Lower lobe of right lung (tissue), 2 donors: ENCODE measurements around the gene DUSP6. TPM values are rescaled to one million over a fixed set of nuclear protein-coding genes. Genes with fewer than 3 reads are reported as not detected.

Experiments used
- ATAC-seq, 2 donors: fragments of 200-7000 bp; cut with Tn5 transposase; one replicate each; pipeline ENCODE4 v1.9.1; 2020 to 2022; ENCODE audit warnings: mild to moderate bottlenecking in 2 of 2, moderate library complexity in 2 of 2
- DNase-seq: peaks from one replicate; pipeline ENCODE4 v3.0.0-alpha.2; 2020
- H3K27ac ChIP-seq: fragments of 200-600 bp; one replicate; pipeline ENCODE4 v1.8.0; 2022
- H3K27me3 ChIP-seq: fragments of 200-600 bp; one replicate; pipeline ENCODE4 v1.8.0; 2022; ENCODE audit warnings: low read depth
- H3K36me3 ChIP-seq: fragments of 200-600 bp; one replicate; pipeline ENCODE4 v1.8.0; 2022; ENCODE audit warnings: mild to moderate bottlenecking
- H3K4me1 ChIP-seq: fragments of 200-600 bp; one replicate; pipeline ENCODE4 v1.8.0; 2022
- H3K4me3 ChIP-seq: fragments of 200-600 bp; one replicate; pipeline ENCODE4 v1.8.0; 2022; ENCODE audit warnings: mild to moderate bottlenecking
- H3K9me3 ChIP-seq: fragments of 200-600 bp; one replicate; pipeline ENCODE4 v1.8.0; 2022
- intact Hi-C: fragments of 100-400 bp; cut with DNase I; formaldehyde crosslinking; loops from one replicate; pipeline ENCODE4 v1.11.0; 2022
- total RNA-seq: library from RNA; stranded (reverse); fragmentation: NEBNext Ultra II Directional; extraction: Animal tissue kit (Norgen Biotek cat#: 25700); gene quantifications from one replicate; pipeline ENCODE4 v1.2.1, GENCODE V29; 2021
- TF ChIP-seq, protein P1 (sequence below): fragments of 200-600 bp; IDR thresholded peaks from one replicate; pipeline ENCODE4 v1.8.0; 2022; ENCODE audit warnings: antibody characterized with exemption, mild to moderate bottlenecking
- donor health status: DM: no; HTN: yes; CAD: no; lungs with severe emphysema.

Gene DUSP6
- total RNA-seq, 1 donor from 2014 or later, result 196 TPM

DNA sequence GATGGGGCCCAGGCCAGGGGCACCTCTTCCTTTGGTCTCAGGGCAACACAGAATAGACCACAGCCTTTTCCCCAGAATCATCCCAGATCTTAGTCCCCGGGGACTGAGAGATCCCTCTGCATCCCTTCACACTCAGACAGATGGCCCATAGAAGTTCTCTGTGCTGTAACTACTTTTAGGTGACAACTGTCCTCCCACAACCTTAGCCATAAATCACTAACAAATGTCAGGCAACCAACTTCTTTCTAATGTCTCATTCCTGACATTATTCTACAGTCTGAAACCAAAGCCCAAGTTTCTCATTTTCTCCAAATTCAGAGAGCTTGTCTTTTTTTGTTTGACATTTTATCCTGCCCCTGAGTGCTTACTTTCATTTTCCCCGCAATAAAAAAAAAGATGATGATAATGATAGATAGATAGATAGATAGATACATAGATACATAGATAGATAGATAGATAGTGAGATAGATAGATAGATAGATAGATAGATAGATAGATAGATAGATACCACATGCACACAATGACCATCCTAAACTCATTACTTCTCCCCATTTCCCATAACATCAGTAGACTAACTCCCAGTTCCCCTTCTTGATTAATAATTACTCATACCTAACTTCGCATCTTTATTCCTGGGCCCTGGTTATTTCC, 28.6 kb downstream of the DUSP6 start:
- Histone ChIP-seq H3K27ac (no peak overlapping the region), H3K4me3 (no peak overlapping the region), H3K27me3 (no peaks in the 10 kb centered on the region), H3K36me3 (no peaks in the 10 kb centered on the region), H3K4me1 (peaks cover 17% of the 10 kb centered on the region), H3K9me3 (no peaks in the 10 kb centered on the region)
- ATAC-seq (no peak), DNase-seq (no peak)
- TF ChIP-seq, protein P1, sequence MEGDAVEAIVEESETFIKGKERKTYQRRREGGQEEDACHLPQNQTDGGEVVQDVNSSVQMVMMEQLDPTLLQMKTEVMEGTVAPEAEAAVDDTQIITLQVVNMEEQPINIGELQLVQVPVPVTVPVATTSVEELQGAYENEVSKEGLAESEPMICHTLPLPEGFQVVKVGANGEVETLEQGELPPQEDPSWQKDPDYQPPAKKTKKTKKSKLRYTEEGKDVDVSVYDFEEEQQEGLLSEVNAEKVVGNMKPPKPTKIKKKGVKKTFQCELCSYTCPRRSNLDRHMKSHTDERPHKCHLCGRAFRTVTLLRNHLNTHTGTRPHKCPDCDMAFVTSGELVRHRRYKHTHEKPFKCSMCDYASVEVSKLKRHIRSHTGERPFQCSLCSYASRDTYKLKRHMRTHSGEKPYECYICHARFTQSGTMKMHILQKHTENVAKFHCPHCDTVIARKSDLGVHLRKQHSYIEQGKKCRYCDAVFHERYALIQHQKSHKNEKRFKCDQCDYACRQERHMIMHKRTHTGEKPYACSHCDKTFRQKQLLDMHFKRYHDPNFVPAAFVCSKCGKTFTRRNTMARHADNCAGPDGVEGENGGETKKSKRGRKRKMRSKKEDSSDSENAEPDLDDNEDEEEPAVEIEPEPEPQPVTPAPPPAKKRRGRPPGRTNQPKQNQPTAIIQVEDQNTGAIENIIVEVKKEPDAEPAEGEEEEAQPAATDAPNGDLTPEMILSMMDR, result no peak
- intact Hi-C loops, result no loop called here

DNA sequence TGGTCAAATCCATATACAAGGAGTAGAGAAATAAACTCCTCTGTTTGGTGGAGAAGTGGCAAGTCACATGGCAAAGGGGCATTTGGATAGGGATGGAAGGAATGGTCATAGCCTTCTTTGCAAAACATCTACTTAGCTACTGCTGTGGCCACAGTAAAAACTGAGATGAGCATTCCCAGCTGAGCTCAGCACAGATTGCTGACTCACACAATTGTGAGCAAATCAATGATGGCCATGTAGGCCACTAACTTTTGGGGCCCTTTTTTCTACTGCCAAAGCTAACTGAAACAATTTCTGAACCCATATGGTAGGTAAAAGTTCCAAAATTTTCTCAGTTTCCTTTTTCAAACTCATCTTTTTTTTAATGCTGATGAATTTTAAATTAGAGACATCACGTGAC, 31.6 kb downstream of the DUSP6 start:
- H3K27me3 ChIP-seq, result no peaks in the 10 kb centered on the region
- H3K36me3 ChIP-seq, result no peaks in the 10 kb centered on the region
- H3K4me3 ChIP-seq, result no peak overlapping the region
- TF ChIP-seq, protein P1, result no peak
- DNase-seq, result no peak
- intact Hi-C loops, result no loop called here
- H3K4me1 ChIP-seq, result peaks cover 8% of the 10 kb centered on the region
- H3K27ac ChIP-seq, result no peak overlapping the region
- H3K9me3 ChIP-seq, result no peaks in the 10 kb centered on the region
- ATAC-seq, result no peak

DNA sequence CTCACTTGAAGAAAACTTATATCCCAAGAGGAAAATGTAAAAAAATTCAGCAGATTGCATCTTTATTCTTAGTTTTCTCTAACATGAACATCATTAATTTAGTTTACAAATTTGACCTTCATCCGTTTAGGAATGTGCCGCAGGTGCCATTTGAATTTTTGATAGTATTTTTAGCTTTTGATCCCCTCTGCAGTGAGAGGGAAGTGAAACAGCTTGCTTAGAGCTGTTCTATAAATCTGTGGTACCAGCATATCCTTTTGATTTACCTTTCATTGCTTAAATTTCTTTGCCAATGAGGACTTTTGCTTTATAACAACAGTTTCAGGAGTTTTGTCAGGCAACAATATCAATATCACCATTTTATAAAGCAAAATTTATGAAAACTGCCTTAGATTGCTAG, 32.7 kb downstream of the DUSP6 start:
- H3K36me3 ChIP-seq, result no peaks in the 10 kb centered on the region
- H3K4me3 ChIP-seq, result no peak overlapping the region
- no peak overlapping the region for H3K27ac ChIP-seq
- no peaks in the 10 kb centered on the region for H3K27me3 ChIP-seq
- intact Hi-C loops, result no loop called here
- no peak for ATAC-seq
- no peak for DNase-seq
- TF ChIP-seq, protein P1, result no peak
- peaks cover 8% of the 10 kb centered on the region for H3K4me1 ChIP-seq
- no peaks in the 10 kb centered on the region for H3K9me3 ChIP-seq

DNA sequence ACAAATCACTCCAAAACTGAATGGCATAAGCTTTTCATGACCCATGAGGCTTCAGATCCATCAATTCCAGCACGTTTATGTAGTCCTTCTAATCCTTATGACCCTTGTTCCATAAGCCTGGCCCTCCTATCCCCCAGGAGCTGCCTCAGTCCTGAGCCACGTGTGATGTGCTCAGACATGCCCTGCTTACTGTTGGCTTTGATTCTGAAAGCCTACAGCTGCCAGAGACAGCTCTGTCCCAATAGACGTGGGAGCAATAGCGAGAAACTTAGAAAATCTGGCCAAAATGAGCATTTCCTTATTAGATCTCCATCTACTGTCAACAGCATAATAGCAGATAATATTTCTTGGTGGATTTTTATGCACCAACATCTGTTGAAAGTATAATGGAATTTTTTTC, 33.2 kb downstream of the DUSP6 start:
- Histone ChIP-seq H3K36me3 (no peaks in the 10 kb centered on the region), H3K27me3 (no peaks in the 10 kb centered on the region), H3K9me3 (no peaks in the 10 kb centered on the region), H3K27ac (no peak overlapping the region), H3K4me1 (peaks cover 8% of the 10 kb centered on the region), H3K4me3 (no peak overlapping the region)
- ATAC-seq (peak in 1 of 2 donors; percentile 50), DNase-seq (no peak)
- TF ChIP-seq, protein P1, result no peak
- intact Hi-C loops, result no loop called here

DNA sequence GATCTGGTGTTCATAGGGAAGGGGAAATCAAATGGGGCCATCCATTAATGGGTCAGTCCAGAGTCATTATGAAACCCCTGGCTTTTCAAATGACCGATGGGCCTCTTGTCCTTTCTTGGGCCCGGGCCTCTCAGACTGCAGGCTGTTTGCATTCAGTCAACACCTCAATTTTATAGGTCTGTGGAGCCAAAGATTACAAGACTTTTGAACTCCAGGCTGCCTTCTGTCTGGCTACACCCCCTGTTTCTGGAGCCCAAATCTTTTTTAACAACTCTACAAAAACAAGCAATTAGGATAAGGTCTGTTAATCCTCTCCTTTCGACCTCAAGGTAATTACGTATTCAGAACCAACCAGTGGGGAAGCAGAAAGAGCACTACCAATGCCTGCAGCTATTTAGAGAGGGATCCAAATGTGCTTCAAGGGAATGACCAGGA, 35.6 kb downstream of the DUSP6 start:
- Histone ChIP-seq H3K27ac (no peak overlapping the region), H3K4me3 (no peak overlapping the region), H3K27me3 (no peaks in the 10 kb centered on the region), H3K36me3 (no peaks in the 10 kb centered on the region), H3K9me3 (no peaks in the 10 kb centered on the region), H3K4me1 (peaks cover 8% of the 10 kb centered on the region)
- TF ChIP-seq, protein P1, result no peak
- DNase-seq (no peak), ATAC-seq (peak; percentile 56 to 76)
- intact Hi-C loops, result no loop called here
